Measurements from ENCODE around the gene SMYD5. TPM values are rescaled to one million over a fixed set of nuclear protein-coding genes. Genes with fewer than 3 reads are reported as not detected.

SMYD5 gene
- total RNA-seq, 1 donor from 2014 or later, result 48.7 TPM

GRCh38 chr2:73252238-73253027 lies 38.4 kb downstream of the SMYD5 start:
- no peak for DNase-seq (ENCODE audit: low spot score)
- Mint-ChIP-seq H3K4me1 (ENCODE audit: low read depth) (no peaks in the 10 kb centered on the region), H3K27me3 (ENCODE audit: low read depth) (no peaks in the 10 kb centered on the region), H3K4me3 (ENCODE audit: low read depth) (no peak overlapping the region), H3K27ac (no peak overlapping the region), H3K36me3 (ENCODE audit: low read depth) (peaks cover 67% of the 10 kb centered on the region), H3K9me3 (no peaks in the 10 kb centered on the region)
- intact Hi-C loops (cut with micrococcal nuclease), result no loop called here

- no peak overlapping the region for H3K27ac Mint-ChIP-seq
- intact Hi-C loops (cut with micrococcal nuclease), result no loop called here
- H3K4me3 Mint-ChIP-seq (ENCODE audit: low read depth), result no peak overlapping the region
- no peak for DNase-seq (ENCODE audit: low spot score)
- no peaks in the 10 kb centered on the region for H3K9me3 Mint-ChIP-seq
- H3K27me3 Mint-ChIP-seq (ENCODE audit: low read depth), result no peaks in the 10 kb centered on the region
- H3K36me3 Mint-ChIP-seq (ENCODE audit: low read depth), result peaks cover 59% of the 10 kb centered on the region
- H3K4me1 Mint-ChIP-seq (ENCODE audit: low read depth), result no peaks in the 10 kb centered on the region
Observed at GRCh38 chr2:73253400-73253799, 39.4 kb downstream of the SMYD5 start.

GRCh38 chr2:73253901-73254300 lies 39.9 kb downstream of the SMYD5 start:
- H3K4me3 Mint-ChIP-seq (ENCODE audit: low read depth), result no peak overlapping the region
- H3K36me3 Mint-ChIP-seq (ENCODE audit: low read depth), result peaks cover 54% of the 10 kb centered on the region
- no peaks in the 10 kb centered on the region for H3K27me3 Mint-ChIP-seq (ENCODE audit: low read depth)
- no peak overlapping the region for H3K27ac Mint-ChIP-seq
- H3K9me3 Mint-ChIP-seq, result no peaks in the 10 kb centered on the region
- intact Hi-C loops (cut with micrococcal nuclease), result no loop called here
- H3K4me1 Mint-ChIP-seq (ENCODE audit: low read depth), result no peaks in the 10 kb centered on the region
- DNase-seq (ENCODE audit: low spot score), result no peak

- H3K4me1 Mint-ChIP-seq (ENCODE audit: low read depth), result no peaks in the 10 kb centered on the region
- no peaks in the 10 kb centered on the region for H3K27me3 Mint-ChIP-seq (ENCODE audit: low read depth)
- H3K36me3 Mint-ChIP-seq (ENCODE audit: low read depth), result peaks cover 52% of the 10 kb centered on the region
- H3K9me3 Mint-ChIP-seq, result no peaks in the 10 kb centered on the region
- DNase-seq (ENCODE audit: low spot score), result no peak
- no peak overlapping the region for H3K4me3 Mint-ChIP-seq (ENCODE audit: low read depth)
- intact Hi-C loops (cut with micrococcal nuclease), result no loop called here
- no peak overlapping the region for H3K27ac Mint-ChIP-seq
Observed at GRCh38 chr2:73254343-73255006, 40.4 kb downstream of the SMYD5 start.

- H3K36me3 Mint-ChIP-seq (ENCODE audit: low read depth), result peaks cover 49% of the 10 kb centered on the region
- H3K27me3 Mint-ChIP-seq (ENCODE audit: low read depth), result no peaks in the 10 kb centered on the region
- no peak overlapping the region for H3K4me3 Mint-ChIP-seq (ENCODE audit: low read depth)
- H3K9me3 Mint-ChIP-seq, result no peaks in the 10 kb centered on the region
- intact Hi-C loops (cut with micrococcal nuclease), result no loop called here
- H3K27ac Mint-ChIP-seq, result no peak overlapping the region
- no peaks in the 10 kb centered on the region for H3K4me1 Mint-ChIP-seq (ENCODE audit: low read depth)
- no peak for DNase-seq (ENCODE audit: low spot score)
Observed at GRCh38 chr2:73255007-73255644, 41.1 kb downstream of the SMYD5 start.

GRCh38 chr2:73255907-73256617 lies 42.0 kb downstream of the SMYD5 start:
- H3K9me3 Mint-ChIP-seq, result no peaks in the 10 kb centered on the region
- intact Hi-C loops (cut with micrococcal nuclease), result no loop called here
- no peak overlapping the region for H3K27ac Mint-ChIP-seq
- no peak overlapping the region for H3K4me3 Mint-ChIP-seq (ENCODE audit: low read depth)
- H3K36me3 Mint-ChIP-seq (ENCODE audit: low read depth), result peaks cover 39% of the 10 kb centered on the region
- no peaks in the 10 kb centered on the region for H3K27me3 Mint-ChIP-seq (ENCODE audit: low read depth)
- H3K4me1 Mint-ChIP-seq (ENCODE audit: low read depth), result no peaks in the 10 kb centered on the region
- DNase-seq (ENCODE audit: low spot score), result no peak

GRCh38 chr2:73256618-73256922 lies 42.5 kb downstream of the SMYD5 start:
- H3K9me3 Mint-ChIP-seq, result no peaks in the 10 kb centered on the region
- peaks cover 38% of the 10 kb centered on the region for H3K36me3 Mint-ChIP-seq (ENCODE audit: low read depth)
- H3K4me3 Mint-ChIP-seq (ENCODE audit: low read depth), result no peak overlapping the region
- H3K27me3 Mint-ChIP-seq (ENCODE audit: low read depth), result no peaks in the 10 kb centered on the region
- intact Hi-C loops (cut with micrococcal nuclease), result no loop called here
- no peak overlapping the region for H3K27ac Mint-ChIP-seq
- no peaks in the 10 kb centered on the region for H3K4me1 Mint-ChIP-seq (ENCODE audit: low read depth)
- DNase-seq (ENCODE audit: low spot score), result no peak

- no peak overlapping the region for H3K27ac Mint-ChIP-seq
- no peaks in the 10 kb centered on the region for H3K27me3 Mint-ChIP-seq (ENCODE audit: low read depth)
- H3K36me3 Mint-ChIP-seq (ENCODE audit: low read depth), result peaks cover 36% of the 10 kb centered on the region
- no peak for DNase-seq (ENCODE audit: low spot score)
- no peaks in the 10 kb centered on the region for H3K4me1 Mint-ChIP-seq (ENCODE audit: low read depth)
- no peak overlapping the region for H3K4me3 Mint-ChIP-seq (ENCODE audit: low read depth)
- no peaks in the 10 kb centered on the region for H3K9me3 Mint-ChIP-seq
- intact Hi-C loops (cut with micrococcal nuclease), result no loop called here
Observed at GRCh38 chr2:73257021-73257420, 43.0 kb downstream of the SMYD5 start.

GRCh38 chr2:73257425-73258125 lies 43.5 kb downstream of the SMYD5 start:
- DNase-seq (ENCODE audit: low spot score), result no peak
- no peak overlapping the region for H3K27ac Mint-ChIP-seq
- no peaks in the 10 kb centered on the region for H3K27me3 Mint-ChIP-seq (ENCODE audit: low read depth)
- no peak overlapping the region for H3K4me3 Mint-ChIP-seq (ENCODE audit: low read depth)
- intact Hi-C loops (cut with micrococcal nuclease), result no loop called here
- no peaks in the 10 kb centered on the region for H3K9me3 Mint-ChIP-seq
- H3K4me1 Mint-ChIP-seq (ENCODE audit: low read depth), result no peaks in the 10 kb centered on the region
- H3K36me3 Mint-ChIP-seq (ENCODE audit: low read depth), result peaks cover 31% of the 10 kb centered on the region

- Mint-ChIP-seq H3K4me1 (ENCODE audit: low read depth) (no peaks in the 10 kb centered on the region), H3K4me3 (ENCODE audit: low read depth) (no peak overlapping the region), H3K27ac (no peak overlapping the region), H3K9me3 (no peaks in the 10 kb centered on the region), H3K27me3 (ENCODE audit: low read depth) (no peaks in the 10 kb centered on the region), H3K36me3 (ENCODE audit: low read depth) (peaks cover 24% of the 10 kb centered on the region)
- intact Hi-C loops (cut with micrococcal nuclease), result no loop called here
- DNase-seq (ENCODE audit: low spot score), result no peak
Observed at GRCh38 chr2:73258186-73258912, 44.3 kb downstream of the SMYD5 start.

GRCh38 chr2:73258913-73259215 lies 44.8 kb downstream of the SMYD5 start:
- Mint-ChIP-seq H3K27me3 (ENCODE audit: low read depth) (no peaks in the 10 kb centered on the region), H3K4me3 (ENCODE audit: low read depth) (no peak overlapping the region), H3K9me3 (no peaks in the 10 kb centered on the region), H3K27ac (no peak overlapping the region), H3K4me1 (ENCODE audit: low read depth) (no peaks in the 10 kb centered on the region), H3K36me3 (ENCODE audit: low read depth) (peaks cover 22% of the 10 kb centered on the region)
- DNase-seq (ENCODE audit: low spot score), result no peak
- intact Hi-C loops (cut with micrococcal nuclease), result no loop called here

GRCh38 chr2:73259276-73259675 lies 45.2 kb downstream of the SMYD5 start:
- H3K9me3 Mint-ChIP-seq, result no peaks in the 10 kb centered on the region
- intact Hi-C loops (cut with micrococcal nuclease), result no loop called here
- H3K4me3 Mint-ChIP-seq (ENCODE audit: low read depth), result no peak overlapping the region
- peaks cover 24% of the 10 kb centered on the region for H3K36me3 Mint-ChIP-seq (ENCODE audit: low read depth)
- no peaks in the 10 kb centered on the region for H3K27me3 Mint-ChIP-seq (ENCODE audit: low read depth)
- H3K4me1 Mint-ChIP-seq (ENCODE audit: low read depth), result no peaks in the 10 kb centered on the region
- no peak overlapping the region for H3K27ac Mint-ChIP-seq
- no peak for DNase-seq (ENCODE audit: low spot score)

Measured in activated T-helper 2 cell treated with anti-CD3 and anti-CD28 coated beads, Interferon-gamma antibody, Interleukin-2, Interleukin-4, amounts not matched to agents 10 μg/mL and 5 μg/mL and 100 μg/mL, durations not matched to agents 14 hours and 24 hours and 36 hours (primary cell).